NCI-H1694 (cell line): Measurements from ENCODE around the gene KCNH2.

Experiments used
- DNase-seq: peaks from one replicate; lab custom pipeline; 2025; lab: John Stamatoyannopoulos, UW

The KCNH2 gene

DNA sequence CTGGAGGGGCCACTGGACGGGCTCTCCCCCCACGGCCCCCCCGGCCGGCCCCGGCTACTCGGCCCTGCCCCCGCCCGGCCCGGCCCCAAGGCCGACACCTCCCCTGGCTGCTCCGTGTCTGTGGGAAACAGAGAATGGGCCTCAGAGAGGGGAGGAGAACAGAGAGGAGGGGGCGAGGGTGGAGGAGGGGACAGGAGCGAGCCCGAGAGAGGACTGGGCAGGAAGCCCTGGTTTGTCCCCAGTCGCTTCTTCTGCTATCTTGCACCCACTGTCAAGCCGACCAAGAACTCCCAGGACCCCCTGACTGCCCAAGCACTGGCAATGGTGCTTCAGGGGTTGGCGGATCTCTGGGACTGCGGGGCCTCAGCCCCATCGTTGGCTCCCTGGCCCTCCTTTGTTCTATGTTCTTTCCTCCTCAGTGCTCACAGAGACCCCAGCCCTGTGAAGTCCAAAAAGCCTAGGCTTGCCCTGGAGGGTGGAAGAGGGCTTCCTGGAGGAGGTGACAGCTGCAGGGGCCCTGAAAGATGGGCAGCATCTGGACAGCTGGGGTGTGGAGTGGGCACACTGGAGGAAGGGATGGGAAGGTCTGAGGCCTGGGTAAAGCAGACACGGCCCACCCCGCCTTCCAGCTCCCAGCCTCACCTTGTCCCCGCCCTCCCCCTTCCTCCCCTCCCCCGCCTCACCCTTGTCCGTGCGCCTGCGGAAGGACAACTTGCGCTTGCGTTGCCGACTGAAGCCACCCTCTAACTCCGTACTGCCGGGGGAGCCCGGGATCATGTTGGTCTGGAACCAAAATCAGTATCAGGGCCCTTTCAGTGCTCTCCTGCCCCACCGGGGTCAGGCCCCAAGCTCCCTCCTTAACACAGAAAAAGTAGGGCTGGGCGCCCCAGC is 30.1 kb downstream of the KCNH2 start:
- no peak for DNase-seq

DNA sequence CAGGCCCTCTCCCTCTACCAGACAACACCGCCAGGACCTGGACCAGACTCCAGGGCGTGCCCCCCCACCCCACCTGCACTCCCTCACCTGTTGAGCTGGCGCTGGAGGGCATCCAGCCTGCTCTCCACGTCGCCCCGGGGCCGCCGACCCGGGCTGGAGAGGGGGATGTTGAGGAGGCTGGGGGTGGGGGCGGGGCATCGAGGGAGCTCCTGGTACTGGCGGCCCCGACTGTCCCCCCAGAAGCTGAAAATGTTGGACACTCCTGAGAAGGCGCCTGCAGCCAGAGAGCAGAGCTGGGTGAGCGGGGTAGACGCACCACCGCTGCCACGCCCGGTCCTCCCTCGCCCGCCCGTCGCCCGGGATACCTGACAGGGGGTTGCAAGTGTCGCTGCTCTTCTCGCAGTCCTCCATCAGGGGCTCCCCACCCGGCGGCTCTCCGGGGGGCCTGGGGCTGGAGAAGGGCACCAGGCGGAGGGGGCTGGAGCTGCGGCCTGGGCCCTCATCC is 30.8 kb downstream of the KCNH2 start:
- no peak for DNase-seq

DNA sequence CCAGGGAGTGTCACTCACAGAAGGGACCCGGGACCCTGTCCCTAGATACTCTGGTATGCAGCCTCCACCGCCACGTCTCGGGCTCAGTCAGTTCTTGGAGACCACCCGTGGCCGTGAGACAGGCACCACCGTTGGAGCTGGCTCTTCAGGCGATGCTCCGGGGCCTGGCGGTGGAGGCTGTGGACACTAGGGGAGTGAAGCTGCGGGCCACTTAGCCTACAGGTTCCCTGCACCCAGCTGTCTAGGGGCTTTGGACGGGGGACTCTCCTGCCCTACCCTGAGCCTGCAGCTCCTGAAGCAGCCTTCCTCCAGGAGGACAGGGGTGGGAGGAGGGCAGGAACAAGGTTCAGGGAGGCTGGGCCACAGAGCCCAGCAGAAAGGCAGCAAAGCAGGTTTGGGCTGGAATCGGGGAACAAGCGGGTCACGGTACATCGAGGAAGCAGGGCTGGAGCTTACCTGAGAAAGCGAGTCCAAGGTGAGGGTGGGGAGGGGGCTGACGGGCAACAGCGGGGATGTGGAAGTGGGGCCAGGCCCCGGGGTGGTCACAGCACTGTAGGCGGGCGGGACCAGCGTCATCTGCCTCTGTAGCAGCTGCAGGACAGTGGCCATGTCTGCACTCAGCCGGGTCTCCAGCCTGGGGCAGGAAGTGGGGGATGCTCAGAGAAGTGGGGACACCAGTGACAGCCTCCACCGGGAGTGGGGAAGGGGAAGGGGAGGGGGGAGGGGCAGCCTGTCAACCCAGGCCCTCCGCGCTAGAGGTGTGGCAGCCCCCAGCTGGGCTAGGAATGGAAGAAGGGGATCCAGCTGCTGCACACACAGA is 31.5 kb downstream of the KCNH2 start:
- DNase-seq: no peak

DNA sequence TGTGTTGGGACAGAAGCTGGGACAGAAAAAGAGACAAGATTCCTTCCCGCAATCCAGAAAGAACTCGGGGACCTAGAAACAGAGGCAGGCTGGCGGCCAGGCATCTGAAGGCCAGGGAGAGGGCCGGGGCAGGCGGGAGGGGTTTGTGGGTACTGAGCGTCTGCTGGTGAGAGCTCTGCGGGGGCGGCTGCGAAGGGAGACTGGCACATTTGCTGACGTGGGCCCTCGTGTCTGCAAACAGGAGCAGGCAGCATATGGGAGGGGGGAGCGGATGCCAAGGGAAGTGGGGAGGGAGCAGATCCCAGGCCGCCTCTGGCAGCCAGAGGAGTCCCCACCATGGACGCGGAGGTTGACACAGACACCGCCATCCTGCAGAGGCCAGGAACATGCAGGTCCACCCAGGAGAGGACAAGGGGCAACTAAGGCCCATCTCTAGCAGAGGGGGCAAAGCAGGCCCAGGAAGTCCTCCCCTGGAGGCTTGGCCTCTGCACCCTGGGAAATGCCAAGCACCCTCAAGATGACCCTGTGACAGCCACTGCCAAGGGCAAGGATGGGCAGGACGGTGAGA is 32.2 kb downstream of the KCNH2 start:
- peak; percentile 92 for DNase-seq

DNA sequence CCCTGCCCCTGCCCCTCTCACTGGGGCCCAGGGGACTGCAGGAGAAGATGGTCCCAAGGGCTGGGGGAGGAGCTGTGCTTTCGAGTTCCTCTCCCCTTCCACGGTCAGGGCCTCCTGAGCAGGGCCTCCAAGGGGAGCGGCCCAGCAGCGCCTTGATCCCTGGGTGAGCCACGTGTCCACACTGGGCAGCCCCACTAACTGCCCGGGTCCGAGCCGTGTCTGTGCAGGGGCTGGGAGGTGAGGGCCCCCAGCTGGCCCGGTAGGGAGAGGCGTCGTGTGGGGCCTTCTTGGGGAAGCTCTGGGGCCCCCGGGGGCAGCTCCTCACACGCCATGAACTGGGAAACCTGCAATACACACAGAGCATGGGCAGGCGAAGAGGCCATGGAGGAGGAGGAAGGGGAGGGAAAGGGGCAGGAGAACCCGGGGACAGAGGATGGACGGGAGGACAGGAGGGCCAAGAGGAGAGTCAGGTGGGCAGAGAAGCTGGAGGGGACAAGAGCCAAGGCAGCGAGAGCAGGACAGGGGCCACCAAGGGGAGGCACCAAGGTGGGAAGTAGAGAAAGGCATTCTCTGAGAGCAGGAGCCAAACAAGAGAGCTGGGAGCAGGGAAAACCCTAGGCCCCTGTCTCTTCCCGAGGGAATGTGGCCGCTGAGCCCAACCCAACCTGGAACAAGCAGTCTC is 32.8 kb downstream of the KCNH2 start:
- no peak for DNase-seq

DNA sequence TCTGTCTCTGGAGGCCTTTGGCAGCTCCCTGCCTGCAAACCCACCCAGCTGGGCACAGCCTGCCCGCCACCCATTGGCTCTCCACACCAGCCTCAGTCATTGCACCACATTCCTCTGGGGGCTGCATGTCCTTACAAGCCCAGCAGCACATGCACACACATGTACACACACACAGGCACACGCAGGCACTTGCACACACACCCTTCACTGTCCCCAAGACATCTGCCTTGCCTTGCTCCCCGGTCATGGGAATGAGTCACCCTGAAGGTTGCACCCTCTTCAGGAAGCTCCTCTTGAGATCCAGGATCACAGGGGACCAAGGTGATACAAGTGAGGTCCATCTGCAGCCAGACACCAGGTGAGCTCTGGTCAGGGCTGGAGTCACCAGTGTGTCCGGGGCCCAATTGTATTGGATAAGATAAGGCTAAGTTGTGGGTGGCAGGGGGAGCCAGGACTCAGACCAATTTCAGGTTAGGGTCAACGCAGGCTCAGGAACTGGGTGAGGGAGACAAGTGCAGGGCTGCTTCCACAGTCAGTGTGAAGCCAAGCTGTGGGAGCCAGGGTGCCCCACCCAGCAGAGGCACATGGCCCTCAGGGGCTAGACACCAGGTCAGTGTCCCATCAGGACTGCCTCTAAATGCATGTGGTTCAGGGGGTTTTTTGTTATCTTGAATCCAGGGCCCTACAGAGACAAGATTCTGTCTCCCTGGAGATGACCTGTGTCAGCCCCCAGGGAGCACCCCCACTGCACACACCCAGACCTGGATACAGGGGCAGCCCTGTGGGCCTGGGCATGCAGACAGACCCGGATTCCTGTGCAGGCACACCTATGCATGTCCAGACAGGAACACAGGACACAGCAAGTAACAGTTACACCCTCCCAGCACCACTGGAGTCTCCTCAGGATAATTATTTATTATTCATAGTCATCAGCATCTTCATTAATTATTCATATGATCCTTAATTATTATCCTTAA is 33.8 kb downstream of the KCNH2 start:
- no peak for DNase-seq

DNA sequence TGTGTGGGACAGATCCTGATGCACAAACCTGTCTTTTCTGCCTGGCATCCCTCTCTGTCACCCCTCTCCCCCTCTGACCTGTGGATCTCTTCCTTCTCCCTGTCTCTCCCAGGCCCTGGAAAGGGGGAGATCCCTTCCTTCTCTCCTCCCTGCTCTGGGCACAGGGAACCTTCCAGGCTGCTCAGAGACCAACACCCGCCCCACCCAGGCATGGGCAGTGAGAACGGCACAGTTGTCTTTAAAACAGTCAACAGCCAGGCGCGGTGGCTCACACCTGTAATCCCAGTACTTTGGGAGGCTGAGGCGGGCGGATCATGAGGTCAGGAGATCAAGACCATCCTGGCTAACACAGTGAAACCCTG is 34.7 kb downstream of the KCNH2 start:
- DNase-seq: no peak

DNA sequence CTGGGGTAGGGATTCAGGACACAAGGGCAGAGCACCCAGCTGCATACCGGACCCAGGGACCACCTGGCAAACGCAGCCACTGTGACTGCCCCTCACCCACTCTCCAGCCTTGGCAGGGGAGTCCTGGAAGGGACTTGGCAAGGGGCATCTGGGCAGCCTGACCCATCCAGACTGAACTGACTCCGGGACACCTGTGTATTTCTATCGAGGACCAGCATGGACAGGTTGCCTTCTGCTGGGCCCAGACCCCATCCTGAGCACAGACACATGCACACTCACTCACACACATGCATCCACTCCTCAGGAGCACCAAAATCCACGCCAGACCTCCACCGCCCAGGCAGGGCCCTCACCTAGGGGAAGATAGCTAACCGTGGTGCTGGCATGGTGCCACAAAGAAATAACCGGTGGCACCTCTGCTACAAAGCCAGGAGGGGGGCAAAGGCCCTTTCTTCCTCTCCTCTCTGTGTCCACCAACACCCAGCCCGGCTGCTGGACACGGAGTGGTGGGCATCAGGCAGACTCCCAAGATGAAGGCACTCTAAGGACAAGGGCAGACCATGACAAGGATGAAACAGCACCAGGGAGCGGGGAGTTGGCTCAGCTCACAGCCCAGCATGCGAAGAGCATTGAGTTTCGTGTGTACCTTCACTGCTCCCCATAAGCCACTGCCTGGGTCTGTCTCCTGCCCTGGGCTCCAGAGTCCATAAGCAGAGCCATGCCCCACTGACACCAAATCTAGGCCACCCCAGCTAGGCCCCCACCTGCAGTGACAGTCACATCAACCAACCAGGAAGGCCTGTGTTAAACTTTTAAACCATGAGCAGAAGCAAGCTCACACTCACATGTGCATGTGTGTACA is 35.3 kb downstream of the KCNH2 start:
- no peak for DNase-seq

DNA sequence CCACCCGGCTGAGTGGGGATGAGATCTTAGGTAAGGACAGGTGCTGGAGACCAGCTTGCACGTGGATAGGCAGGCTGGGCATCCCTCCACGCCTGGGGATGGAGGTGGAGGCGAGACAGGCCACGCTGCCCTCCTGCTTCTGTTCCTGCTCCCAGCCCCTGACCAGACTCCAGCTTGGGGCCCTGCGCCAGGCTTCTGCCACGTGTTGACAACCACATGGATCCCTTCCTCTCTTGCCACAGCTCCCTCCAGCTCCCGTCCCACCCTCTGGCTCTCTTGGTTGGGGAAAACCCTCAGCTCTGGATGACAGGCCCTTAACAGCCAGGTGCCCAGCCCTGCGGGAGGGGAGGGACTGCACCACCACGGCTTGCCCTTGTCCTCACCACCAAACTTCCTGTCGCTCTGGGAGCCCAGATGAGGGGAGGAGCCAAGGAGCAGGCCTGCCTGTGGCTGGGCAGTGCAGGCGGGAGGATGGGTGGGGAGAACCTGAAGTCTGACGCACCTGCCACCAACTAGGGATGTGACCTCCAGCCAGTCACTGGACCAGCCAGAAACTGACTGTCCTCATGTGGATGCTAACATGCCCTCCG is 36.0 kb downstream of the KCNH2 start:
- no peak for DNase-seq

DNA sequence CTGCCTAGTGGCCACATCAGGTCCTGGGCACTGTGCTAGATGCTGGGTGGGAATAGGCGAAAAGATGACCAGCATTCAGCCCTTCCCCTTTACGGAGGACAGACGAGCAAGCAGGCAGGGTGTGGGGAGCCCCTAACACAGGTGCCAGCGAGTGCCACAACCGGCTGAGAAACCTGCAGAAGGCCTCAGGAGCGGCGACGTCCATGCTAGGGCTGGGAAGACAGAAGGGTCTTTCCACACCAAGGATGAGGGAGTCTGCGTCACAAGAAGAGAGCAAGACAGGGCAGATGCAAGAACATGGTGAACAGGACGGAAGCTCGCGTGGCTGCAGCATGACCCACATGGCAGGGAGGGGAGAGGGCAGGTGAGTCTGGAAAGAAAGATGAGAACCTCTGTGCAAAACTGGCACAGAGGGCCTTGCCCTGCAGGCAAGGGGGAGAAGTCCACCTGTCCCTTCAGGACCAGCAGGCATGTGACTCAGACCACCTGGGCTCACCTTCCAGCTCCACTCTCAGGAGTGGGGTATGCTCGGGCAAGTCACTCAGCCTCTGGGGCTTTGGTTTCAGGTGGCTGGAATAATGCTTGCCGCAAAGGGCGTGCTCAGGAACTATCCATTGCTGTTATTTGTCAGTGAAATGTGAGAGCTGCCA is 36.6 kb downstream of the KCNH2 start:
- no peak for DNase-seq

DNA sequence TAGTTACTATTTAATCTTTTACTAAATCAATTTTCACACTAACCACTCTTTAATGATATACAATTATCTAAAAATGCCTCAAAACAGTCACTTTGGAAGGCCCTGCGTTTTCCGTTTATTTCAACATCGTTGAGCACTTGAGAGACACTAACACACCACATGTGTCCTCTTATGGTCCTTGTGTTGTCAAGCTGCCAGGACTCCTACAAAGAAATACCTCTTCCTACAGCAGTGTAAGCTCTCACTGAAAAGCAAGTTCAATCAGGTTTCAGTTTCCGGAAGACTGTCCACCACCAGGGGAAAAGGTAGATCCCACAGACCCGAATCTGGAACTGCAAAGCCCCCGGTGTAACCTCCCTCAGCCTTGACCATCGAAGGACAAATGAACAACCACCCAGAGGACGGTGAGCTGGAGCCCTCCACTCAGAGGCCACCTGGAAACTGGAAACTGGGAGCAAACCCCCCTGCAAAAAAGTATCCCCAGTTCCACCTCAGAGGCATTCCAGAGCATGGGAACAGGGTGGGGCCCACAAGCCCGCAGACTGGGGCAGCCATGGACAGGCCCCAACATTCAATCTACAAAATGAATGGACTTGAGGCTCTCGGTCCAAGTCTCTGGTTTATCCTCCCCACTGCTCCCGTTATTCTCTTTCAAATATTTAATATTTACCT is 37.6 kb downstream of the KCNH2 start:
- DNase-seq: peak; percentile 59

DNA sequence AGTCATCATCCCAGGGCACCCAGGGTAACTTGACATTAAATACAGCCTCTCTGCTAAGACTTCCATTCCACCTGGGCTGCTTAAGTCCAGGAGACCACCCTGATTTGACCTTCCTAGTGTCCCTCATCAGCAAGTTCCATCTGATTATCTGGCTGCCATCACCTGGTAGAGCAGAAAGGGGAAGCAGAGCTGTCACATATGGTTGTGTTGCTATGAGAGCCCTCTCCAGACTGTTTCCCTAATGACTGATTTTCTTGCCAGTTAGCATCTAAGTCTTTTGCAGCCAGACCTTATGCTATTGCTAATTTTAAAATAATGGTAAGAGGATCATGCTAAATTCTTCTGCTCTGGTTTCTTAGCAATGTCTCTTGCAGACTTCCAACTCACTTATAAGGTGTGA is 38.7 kb downstream of the KCNH2 start:
- peak; percentile 23 for DNase-seq

DNA sequence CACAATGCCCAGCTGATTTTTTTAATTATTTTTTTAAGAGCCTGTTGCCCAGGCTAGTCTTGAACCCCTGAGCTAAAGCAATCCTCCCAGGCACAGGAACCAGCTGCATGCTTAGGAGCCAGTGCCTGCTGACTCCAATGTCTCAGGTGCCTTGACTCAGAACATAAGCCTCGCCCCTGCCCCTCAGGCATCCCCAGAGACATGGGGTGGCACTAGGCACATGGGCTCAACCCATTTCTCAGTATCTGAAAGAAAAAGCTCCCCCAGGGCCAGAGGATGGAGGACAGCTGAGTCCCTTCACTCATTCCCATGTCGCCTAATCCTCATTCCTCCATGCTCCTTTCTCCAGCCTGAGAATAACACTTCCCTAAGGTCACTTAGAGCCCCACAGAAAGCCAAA is 39.1 kb downstream of the KCNH2 start:
- no peak for DNase-seq

DNA sequence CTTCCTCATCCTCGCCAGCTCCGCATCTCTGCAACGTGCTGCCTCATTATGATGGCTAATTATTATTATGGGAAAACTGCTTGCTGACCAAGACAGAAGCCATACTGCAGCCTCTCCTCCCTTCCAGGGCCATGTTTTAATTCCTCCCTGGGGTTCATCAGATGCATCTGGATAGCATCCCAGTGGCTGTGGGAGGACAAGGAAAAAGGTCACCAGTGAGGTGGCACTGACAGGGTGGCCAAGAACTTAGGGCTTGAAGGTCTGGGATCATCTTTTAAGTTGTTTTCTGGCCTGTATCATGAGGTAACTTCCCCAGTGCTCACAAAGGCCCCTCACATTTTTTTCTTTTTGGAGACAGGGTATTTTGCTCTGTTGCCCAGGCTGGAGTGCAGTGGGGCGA is 39.6 kb downstream of the KCNH2 start:
- DNase-seq: no peak

DNA sequence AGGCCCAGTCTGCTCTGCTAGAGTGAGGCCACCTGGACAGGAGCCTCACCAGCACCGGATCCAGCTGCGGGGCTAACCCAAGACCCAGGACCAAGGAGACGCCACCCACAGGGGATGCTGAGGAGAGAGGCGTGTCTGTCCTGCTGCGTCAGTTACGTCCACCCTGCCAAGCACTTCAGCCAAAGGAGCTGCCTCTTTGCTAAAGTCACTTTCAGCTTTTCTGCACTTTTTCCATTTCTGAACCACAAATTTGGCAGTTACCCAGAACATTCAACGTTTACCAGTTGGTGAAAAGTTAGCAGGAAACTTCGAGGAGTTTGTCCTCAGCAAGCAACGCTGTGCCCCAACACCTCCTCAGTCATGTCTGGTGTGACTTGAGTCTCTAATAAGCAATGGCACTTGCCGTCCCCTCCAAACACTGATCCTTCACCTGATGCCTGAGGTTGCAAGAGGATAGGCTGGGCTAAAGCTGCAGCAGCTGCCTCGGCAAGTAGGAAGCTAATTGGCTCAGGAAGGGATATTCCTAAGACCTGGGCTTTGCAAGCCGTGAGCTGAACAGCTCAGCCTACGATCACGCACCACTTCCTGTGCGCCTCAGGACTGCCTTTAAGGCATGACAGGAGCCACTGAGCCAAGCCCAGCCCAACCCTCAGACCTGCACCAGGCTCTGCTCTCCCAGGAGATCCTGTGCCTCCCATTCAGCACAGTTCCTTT is 40.1 kb downstream of the KCNH2 start:
- no peak for DNase-seq

DNA sequence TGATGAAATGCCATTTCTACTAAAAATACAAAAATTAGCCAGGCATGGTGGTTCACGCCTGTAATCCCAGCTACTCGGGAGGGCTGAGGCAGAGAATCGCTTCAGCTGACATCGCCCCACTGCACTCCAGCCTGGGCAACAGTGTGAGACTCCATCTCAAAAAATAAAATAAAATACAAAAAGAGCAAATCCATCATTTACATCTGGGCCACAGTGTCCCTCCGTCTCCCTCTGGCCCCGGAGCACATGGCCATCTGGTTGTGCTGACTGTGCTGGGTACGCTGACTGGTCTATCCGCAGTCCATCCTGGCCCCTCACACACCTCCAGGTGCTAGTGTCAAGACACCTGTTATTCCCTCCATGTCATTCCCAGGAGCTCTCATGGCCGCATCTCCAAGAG is 42.1 kb downstream of the KCNH2 start:
- no peak for DNase-seq

DNA sequence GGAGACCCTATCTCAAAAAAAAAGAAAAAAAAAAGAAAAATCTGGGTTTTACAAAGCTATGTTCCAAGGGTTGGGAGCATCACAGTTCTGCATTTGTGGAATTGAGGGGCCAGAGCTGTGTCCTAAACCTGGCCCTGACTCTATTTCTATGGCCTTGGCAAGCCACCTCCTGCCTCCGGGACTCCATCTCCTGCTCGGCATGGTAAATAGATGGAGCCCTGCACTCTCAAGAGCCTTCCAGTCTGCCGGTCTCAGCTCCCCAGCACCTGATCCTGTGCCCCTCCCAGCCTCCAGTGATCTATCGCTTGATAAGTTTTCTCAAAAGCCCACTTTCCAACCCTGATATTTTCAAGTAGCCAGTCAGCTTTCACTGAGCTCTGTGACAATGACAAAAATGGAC is 43.0 kb downstream of the KCNH2 start:
- DNase-seq: no peak
